GM19452 (cell line): ENCODE data around the gene EXOC1L.
"Not testable (repeated sequence)": the region's sequence is repeated elsewhere in the genome, so short reads cannot be mapped to it uniquely, and the experiment has no call there.

Experiments
- ATAC-seq: cut with Tn5 transposase; IDR thresholded peaks from one replicate; pipeline ENCODE4 v1.9.1; 2021; ENCODE audit not compliant: unreplicated experiment

Gene EXOC1L

DNA sequence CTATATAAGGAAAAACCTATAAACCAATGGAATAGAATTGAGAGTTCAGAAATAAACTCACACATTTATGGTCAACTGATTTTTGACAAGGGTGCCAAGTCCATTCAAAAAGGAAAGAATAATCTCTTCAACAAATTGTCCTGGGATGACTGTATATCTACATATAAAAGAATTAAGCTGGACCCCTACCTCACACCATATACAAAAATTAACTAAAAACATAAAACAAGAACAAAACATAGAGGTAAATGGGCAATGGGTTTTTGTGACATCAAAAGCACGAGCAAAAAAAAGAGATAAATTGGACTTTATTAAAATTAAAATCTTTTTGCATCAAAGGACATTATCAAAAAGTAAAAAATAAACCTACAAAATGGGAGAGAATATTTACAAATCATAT, 18.3 kb downstream of the EXOC1L start:
- no peak for ATAC-seq

DNA sequence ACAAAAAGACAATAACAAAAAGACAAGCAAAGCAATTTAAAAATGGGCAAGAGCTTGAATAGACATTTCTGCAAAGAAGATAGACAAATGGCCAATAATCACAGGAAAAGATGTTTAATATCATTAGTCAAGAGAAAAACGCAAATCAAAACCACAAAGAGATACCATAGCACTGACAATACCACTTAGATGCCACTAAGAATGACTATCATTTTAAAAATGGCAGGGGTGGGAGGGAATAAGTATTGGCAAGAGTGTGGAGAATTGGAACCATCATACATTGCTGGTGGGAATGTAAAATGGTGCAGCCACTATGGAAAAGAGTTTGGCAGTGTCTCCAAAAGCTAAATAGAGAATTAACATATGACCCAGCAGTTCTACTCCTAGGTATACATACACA, 18.8 kb downstream of the EXOC1L start:
- ATAC-seq = no peak

DNA sequence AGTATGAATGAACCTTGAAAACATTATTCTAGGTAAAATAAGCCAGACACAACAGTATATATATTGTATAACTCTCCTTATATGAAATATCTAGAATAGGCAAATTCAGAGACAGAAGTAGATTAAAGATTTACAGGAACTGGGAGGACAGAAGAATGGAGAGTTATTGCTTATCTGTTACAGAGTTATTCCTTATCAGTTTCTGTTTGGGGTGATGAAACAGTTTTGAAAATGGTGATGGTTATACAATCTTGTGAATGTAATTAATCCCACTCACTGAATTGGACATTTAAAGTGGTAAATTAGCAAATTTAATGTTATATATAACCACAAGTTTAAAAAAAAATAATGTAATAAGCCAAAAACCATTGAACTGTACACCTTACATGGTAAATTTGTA, 19.4 kb downstream of the EXOC1L start:
- ATAC-seq = no peak

DNA sequence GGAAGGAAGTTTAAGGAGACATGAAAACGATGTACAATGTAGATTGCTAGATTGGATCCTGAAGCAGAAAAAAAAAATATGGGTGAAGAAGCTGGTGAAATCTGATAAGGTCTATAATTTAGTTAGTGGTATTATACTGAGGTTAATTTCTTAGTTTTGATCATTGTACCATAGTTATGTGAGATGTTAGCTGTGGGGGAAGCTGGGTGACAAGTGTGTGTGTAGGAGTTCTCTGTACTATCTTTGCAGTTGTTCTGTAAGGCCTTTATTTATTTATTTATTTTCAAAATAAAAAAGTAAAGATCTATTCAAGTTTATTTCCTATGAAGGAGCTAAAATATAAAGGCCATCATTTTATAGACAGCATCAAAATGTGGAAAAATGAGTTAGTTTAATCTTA, 21.4 kb downstream of the EXOC1L start:
- ATAC-seq = no peak

DNA sequence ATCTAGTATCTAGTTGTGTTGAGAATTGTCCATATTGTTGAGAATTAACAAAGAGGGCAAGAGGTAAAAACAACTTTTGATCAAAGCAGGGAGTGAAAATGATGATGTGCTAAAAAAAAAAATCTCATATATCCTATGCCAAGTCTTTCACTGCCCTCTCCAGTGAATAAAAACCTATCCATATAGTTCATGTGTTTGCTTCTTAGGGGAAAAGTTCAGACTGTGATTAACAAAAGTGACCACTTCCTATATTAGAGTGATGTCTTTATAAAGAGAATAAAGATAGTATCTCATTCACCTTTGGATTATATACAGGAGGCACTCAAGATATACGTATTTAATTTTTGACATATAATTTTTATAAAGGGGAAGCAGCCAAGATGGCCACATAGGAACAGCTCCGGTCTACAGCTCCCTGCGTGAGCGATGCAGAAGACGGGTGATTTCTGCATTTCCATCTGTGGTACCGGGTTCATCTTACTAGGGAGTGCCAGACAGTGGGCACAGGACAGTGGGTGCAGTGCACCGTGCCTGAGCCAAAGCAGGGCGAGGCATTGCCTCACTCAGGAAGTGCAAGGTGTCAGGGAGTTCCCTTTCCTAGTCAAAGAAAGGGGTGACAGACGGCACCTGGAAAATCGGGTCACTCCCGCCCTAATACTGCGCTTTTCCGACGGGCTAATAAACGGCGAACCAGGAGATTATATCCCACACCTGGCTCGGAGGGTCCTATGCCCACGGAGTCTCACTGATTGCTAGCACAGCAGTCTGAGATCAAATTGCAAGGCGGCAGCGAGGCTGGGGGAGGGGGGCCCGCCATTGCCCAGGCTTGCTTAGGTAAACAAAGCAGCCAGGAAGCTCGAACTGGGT, 22.0 kb downstream of the EXOC1L start:
- ATAC-seq = not testable (repeated sequence)

DNA sequence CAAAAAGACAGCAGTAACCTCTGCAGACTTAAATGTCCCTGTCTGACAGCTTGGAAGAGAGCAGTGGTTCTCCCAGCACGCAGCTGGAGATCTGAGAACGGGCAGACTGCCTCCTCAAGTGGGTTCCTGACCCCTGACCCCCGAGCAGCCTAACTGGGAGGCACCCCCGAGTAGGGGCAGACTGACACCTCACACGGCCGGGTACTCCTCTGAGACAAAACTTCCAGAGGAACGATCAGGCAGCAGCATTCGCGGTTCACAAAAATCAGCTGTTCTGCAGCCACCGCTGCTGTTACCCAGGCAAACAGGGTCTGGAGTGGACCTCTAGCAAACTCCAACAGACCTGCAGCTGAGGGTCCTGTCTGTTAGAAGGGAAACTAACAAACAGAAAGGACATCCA, 22.7 kb downstream of the EXOC1L start:
- not testable (repeated sequence) for ATAC-seq

DNA sequence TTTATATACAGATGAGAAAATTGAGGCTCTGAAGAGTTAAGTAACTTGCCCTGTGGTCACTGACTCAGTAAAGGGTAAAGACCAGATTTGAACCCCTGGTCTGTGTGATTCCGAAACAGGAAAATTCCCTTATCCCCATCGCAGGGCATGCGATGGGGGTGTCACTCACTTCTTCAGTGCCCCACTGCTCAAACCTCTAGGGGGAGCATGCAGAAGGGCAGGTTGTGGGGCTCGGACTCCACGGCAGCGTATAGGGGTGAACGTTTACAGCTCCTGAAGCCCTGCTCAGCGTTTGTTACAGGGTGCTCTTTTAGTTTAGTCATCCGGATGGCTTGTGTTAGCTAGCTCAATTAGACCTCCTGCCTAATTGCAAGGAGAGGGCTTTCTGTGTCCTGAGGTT, 30.1 kb downstream of the EXOC1L start:
- ATAC-seq = no peak

DNA sequence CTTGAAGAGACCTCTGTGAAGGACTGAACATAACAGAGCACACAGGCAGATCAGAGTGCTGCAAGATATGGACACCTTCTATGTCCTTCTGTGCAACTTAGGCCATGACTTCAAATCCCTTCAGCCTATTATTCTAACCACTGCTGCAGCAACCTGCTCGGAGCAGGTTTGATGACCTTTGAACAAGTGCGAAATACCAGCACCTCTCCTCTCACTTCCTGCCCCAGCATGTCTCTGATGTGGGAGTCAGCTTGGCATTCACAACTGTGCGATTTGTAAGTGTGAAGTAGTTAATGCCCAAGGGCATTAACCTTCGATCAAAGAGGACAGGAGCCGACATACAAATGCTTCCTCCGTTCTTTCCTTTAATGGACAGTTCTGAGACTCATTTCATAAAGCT, 32.3 kb downstream of the EXOC1L start:
- no peak for ATAC-seq

DNA sequence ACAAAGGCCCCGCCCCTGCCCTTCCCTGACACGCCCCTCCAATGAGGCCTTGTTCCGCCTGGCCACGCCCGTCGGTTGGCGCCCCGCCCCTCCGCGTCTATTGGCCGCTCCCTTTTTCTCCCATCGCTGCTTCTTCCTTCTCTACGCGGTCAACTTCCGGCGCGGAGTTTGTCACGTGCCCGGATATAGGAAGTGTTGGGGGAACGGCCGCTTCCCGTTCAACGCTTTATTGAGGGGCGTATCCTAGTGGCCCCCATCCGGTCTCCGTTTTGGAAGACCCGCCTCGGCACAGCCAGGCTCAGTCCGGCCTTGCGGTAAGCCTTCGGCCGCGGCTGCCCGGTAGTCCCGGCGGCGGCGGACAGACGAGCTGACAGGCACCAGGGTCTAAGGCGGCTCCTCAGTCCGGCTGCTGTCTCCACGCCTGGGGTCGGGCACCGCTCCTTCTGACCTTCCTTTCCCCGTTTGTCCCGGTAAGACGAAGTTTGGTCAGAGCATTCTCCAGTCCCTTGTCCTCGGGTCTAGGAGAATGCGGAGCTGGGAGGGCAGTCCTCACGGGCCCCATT, 34.0 kb downstream of the EXOC1L start, which contains the start of gene EXOC1:
Gene EXOC1 (plus strand): TSS at position 165 of the 563 bp plus-strand sequence. CDS start 4,676 bp downstream, outside the sequence.
- peak; percentile 99 for ATAC-seq

DNA sequence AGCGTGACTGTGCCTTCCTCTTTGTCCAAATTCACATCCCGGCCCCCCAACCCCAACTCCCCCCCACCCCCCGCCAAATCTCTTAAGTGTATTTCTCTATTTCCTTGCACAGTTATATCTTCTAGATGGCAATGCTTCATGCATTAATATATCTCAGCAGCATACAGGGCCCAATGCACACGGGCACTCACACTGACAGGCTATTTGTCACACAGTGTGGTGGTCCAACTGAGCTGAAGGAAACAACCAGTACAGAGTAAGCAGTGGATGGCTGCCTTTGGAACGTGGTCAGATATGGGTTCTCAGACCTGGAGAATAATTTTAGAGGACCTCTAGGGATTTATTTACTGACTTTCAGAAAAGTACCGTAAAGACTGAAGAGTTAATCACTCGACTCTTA, 34.5 kb downstream of the EXOC1L start:
- no peak for ATAC-seq

DNA sequence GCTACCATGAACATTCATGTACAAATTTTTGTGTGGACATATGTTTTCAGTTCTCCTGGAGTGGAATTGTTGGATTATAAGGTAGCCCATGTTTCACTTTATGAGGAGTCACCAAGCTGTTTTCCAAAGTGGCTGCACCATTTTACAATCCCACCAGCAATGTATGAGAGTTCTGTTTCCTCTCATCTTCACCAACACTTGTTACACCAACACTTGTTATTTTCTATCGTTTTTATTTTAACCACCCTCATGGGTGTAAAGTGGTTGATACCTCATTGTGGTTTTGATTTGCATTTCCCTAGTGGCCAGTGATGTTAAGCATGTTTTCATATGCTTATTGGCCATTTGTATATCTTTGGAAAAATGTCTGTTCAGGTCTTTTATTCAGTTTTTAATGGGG, 38.0 kb downstream of the EXOC1L start:
- no peak for ATAC-seq

DNA sequence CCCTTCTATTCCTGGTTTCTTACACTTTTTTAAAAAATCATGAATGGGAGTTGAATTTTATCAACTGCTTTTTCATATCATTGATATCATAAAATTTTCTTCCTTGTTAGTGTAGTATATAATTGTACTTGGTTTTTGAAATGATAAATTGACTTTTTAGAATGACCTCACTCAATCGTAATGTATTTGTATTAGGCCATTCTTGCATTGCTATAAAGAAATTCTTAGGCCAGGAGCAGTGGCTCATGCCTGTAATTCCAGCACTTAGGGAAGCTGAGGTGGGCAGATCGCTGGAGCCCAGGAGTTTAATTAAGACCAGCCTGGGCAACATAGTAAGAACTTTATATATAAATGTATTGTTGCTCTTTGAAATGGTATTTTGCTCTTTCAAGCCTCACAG, 40.1 kb downstream of the EXOC1L start:
- ATAC-seq = no peak

DNA sequence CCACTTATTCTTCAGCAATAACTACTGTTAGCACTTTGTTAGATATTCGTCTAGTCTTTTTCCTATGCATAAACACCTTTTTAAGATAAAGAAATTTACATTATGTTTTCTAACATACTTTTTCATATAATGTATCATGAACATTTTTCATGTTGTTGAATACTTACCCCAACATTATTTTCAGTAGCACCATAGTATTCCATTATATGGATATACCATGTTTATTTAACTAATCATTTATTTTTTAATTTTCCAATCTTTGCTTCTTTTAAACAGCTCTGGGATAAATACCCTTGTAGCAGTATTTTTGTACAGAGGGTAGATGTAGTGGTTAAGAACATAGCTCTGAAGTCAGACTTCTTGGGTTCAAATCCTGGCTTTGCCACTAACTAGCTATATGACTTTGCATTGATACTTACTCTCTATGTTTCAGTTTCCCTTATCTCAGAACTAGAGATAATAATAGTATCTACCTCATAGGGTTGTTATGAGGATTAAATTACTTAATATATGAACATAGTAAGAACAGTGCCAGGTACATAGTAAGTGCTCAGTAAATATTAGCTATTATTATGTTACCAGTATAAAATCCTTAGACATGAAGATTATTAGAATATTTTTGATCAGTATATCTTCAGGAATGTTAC, 45.1 kb downstream of the EXOC1L start:
- ATAC-seq = no peak

DNA sequence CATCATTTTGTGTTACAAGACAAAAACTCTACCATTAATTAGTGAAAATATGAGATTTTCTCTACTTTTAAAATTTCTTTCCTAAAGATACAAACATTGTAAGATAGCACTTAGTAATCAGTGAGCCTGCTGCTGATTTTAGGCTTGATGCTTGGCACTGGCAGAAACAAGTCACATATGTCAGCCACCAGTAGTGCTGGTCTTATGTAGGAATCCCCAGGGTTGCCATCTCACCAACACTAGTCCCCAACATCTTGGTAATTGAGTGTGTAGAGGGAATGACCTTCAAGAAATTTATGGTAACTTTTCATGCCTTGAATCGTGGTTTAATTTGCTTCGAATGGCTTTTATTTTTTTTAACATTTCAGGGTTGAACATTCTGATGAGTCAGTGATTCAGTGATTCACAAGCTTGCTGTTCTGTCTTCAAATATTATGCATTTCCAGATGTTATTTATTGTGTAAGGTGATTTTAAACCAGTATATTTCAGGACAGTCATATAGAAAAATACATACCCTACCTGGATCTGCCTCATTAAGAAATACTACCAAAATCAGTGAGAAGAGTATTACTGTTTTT, 45.7 kb downstream of the EXOC1L start:
- no peak for ATAC-seq

DNA sequence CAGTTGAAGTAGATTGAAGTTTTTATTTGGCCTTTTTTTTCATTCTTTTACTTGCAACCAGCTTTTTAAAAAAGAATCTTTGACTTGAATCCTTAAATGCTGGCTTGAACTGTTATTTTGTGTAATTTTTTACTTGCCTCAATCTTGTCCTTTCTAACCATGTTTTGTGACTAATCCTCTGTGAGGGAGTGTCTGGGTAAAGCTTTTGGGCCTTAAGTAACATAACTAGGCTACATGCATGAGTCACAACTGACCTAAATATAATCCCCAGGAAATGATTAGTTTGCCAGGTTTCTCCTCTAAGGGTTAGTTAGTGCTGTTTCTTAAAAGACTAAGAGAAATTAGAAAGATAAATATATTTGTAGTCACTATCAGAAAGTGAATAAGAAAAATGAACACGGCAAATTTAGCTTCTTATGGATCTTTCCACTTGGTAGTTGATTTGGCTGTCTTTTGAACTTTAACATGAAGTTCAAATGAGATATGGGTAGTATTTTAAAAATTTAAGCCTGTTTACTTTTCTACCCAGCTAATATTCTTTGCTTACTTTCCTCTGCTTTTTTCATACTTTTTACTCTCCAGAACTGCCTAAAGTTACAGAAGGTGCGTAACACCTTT, 46.8 kb downstream of the EXOC1L start:
- peak; percentile 83 for ATAC-seq

DNA sequence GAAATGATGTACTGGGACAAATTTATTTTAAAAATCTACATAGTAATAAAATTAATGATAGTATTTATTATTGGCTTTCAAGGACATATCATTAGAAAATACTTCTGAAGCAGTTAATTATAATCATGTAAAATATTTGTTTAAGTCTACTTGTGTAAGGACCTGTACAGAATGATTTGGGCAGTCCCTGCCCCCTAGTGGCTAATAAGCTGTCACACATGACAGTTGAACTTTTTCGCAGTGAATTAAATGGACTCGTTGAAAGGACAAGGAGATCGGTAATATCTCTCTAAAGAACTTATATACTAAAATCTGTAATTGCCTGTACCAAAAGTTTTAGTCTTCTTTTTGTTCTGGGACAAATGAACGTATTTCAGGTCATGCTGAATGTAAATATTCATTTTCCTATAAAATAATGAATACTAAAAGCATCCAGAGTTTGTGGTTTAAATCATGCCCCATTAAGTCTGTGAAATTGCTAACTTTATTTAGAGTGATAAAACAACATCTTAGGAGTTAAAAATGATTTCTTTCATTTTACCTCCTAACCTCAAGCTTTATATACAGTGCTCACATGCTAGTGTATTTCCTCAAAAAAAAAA, 47.5 kb downstream of the EXOC1L start:
- ATAC-seq = peak; percentile 72

DNA sequence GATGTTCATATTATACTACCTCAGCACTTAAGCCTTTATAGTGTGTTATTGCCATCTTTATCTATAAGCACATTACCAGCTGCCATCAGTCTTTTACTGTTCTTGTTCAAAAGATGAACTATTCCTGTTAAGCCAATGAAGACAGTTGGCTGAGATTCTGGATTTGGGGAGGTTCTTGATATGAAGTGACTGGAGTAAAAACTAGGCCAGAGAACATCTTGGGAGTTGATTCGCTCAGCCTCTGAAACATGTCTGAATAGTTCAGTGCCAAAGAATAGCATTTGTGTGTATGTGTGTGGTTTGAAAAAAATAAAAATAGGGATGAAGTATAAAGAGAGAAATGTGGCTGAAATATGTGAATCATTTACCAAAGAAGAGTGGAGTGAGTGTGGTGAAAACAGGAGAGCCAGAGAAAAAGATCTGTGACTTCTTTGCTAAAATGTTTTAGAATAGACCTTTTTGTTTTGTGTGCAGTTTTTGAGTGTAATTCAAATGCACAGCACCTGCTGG, 49.0 kb downstream of the EXOC1L start:
- no peak for ATAC-seq

DNA sequence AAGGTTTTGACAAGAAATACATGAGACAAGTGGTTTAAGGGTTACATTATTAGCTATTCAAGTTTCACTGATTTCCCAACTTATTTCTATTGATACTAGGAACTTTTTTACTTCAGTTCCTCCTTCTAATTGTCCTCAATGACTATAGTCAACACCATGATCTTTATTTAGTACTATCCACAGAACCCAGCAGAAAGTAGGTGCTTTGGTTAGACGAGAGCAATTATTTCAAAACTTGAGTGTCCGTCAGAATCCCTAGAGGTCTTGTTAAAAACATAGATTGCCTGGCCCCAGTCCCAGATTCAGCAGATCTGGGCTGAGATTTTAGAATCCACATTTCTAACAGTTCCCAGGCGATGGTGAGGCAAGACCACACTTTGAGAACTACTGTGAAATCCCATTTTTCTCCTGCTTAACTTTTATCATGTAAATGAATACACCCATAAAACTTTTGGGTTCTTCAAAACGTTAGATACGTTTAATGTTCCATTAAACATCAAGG, 51.8 kb downstream of the EXOC1L start:
- ATAC-seq = no peak

DNA sequence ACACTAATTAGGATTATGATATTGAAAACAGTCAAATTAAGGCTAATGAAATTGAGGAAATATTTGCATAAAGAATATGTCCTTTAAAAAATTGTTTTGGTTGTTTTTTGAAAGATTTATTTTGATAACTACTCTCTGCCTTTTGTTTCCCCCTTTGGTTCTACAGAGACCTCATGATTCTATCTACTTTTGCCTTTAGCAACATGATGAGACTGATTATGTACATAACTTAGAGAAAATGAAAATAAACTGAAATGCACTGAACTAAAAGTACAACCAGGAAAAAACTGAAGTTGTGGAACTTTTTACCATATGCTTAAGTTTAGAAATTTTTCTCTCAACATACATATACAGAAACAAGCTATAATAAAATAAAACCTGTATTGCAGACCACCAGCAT, 55.2 kb downstream of the EXOC1L start:
- no peak for ATAC-seq

DNA sequence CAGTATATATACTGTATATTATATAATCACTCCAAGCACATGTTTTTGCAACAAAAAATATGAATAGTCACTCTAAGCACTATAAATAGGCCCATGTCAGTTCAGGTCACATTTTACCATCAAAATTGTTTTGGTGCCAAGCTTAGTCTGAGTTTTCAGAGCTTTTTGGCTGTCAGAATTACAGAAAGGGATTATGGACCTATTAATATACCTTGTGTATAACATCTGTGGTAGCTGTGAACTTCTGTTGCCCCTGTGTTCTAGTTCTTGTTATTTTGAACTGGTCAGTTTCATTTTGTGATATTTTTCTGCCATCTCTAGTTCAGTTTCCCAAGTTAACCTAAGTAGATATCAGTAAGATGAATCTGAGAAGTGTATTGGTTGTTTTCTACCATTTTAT, 56.8 kb downstream of the EXOC1L start:
- ATAC-seq = no peak
